CD8-positive, alpha-beta memory T cell (primary cell): ENCODE results near the gene PRSS27. TPM values are rescaled to one million over a fixed set of nuclear protein-coding genes. Genes with fewer than 3 reads are reported as not detected.

Experiments
- CTCF ChIA-PET: fragments of 350-600 bp; sonication (Branson Sonifier 250); formaldehyde crosslinking; loops from one replicate; lab custom pipeline; 2021; ENCODE audit warnings: antibody characterized with exemption; lab: Charles Lee
- POLR2A ChIA-PET: fragments of 350-600 bp; sonication (Branson Sonifier 250); formaldehyde crosslinking; loops from one replicate; lab custom pipeline; 2021; ENCODE audit warnings: antibody characterized with exemption; lab: Charles Lee
- DNase-seq, 5 donors: peaks; one replicate each; pipeline versions ENCODE4 v3.0.0 to v3.0.0-alpha.2; 2020 to 2022; ENCODE audit warnings: mixed read lengths in 1 of 5
- H3K27ac ChIP-seq: one replicate; pipeline ENCODE4 v1.7.0; 2013; ENCODE audit warnings: low read depth, mild to moderate bottlenecking, low read length, moderate library complexity
- H3K27me3 ChIP-seq: 2 replicates; pipeline ENCODE4 v1.7.0; 2013; ENCODE audit warnings: low read length, mild to moderate bottlenecking; ENCODE audit not compliant: insufficient read depth, poor library complexity, severe bottlenecking
- H3K36me3 ChIP-seq: 2 replicates; pipeline ENCODE4 v1.7.0; 2013; ENCODE audit warnings: mild to moderate bottlenecking, low read length, moderate library complexity; ENCODE audit not compliant: insufficient read depth
- H3K4me1 ChIP-seq: 2 replicates; pipeline ENCODE4 v1.7.0; 2013; ENCODE audit warnings: mild to moderate bottlenecking, low read length, moderate library complexity; ENCODE audit not compliant: insufficient read depth
- H3K4me3 ChIP-seq: 2 replicates; pipeline ENCODE4 v1.7.0; 2013; ENCODE audit warnings: mild to moderate bottlenecking, low read length
- H3K9me3 ChIP-seq: 2 replicates; pipeline ENCODE4 v1.7.0; 2013; ENCODE audit warnings: mild to moderate bottlenecking, low read length
- H3K27ac Mint-ChIP-seq, 8 donors: one replicate each; pipeline ENCODE4 v1.8.0; 2020 to 2021; ENCODE audit warnings: mixed read lengths in 8 of 8, mild to moderate bottlenecking in 6 of 8, inconsistent platforms in 3 of 8, moderate library complexity in 3 of 8
- H3K27me3 Mint-ChIP-seq, 2 donors: one replicate each; pipeline ENCODE4 v1.8.0; 2020 to 2021; ENCODE audit warnings: mixed read lengths in 2 of 2, mild to moderate bottlenecking in 1 of 2, moderate library complexity in 1 of 2
- H3K36me3 Mint-ChIP-seq, 3 donors: one replicate each; pipeline ENCODE4 v1.8.0; 2020 to 2021; ENCODE audit warnings: mixed read lengths in 3 of 3, inconsistent platforms in 1 of 3, mild to moderate bottlenecking in 1 of 3
- H3K4me1 Mint-ChIP-seq, 3 donors: one replicate each; pipeline ENCODE4 v1.8.0; 2020 to 2021; ENCODE audit warnings: mixed read lengths in 3 of 3, inconsistent platforms in 1 of 3, mild to moderate bottlenecking in 1 of 3
- H3K4me3 Mint-ChIP-seq, 7 donors: one replicate each; pipeline ENCODE4 v1.8.0; 2020 to 2021; ENCODE audit warnings: mixed read lengths in 7 of 7, mild to moderate bottlenecking in 6 of 7, moderate library complexity in 4 of 7, inconsistent platforms in 2 of 7
- H3K9me3 Mint-ChIP-seq, 5 donors: one replicate each; pipeline ENCODE4 v1.8.0; 2020 to 2022; ENCODE audit warnings: mixed read lengths in 5 of 5, mild to moderate bottlenecking in 3 of 5, moderate library complexity in 2 of 5, inconsistent platforms in 1 of 5
- polyA plus RNA-seq: library from polyadenylated mRNA; unstranded; fragments of 300-500 nt; fragmentation: Illumina TruSeq; gene quantifications from one replicate; pipeline ENCODE4 v1.2.3, GENCODE V29; 2021
- total RNA-seq, 2 experiments: library from RNA; stranded (reverse); gene quantifications; one replicate each; pipeline ENCODE4 v1.2.3, GENCODE V29; 2021

PRSS27 gene
- total and polyA plus RNA-seq, 3 experiments from 2014 or later = 1.3 to 1.6 TPM; not detected in 1

- no peaks in the 10 kb centered on the region for H3K9me3 Mint-ChIP-seq
Observed at GRCh38 chr16:2765462-2766404, 45.7 kb upstream of the PRSS27 start.

GRCh38 chr16:2764718-2765117 lies 44.7 kb upstream of the PRSS27 start:
- H3K4me3 Mint-ChIP-seq = peak overlapping the region in 2 of 7 donors; percentile 19 to 23
- H3K36me3 Mint-ChIP-seq = peaks cover 27 to 99% (median 58%) of the 10 kb centered on the region in 3 donors
- no peak overlapping the region for H3K27ac ChIP-seq
- H3K27me3 ChIP-seq = no peaks in the 10 kb centered on the region
- DNase-seq = no peak
- H3K9me3 Mint-ChIP-seq = no peaks in the 10 kb centered on the region
- no peaks in the 10 kb centered on the region for H3K9me3 ChIP-seq
- ChIA-PET CTCF (no interaction called here), POLR2A (no interaction called here)
- no peak overlapping the region for H3K4me3 ChIP-seq
- H3K36me3 ChIP-seq = peaks cover 99% of the 10 kb centered on the region
- H3K4me1 ChIP-seq = no peaks in the 10 kb centered on the region
- H3K27ac Mint-ChIP-seq = peak overlapping the region in 3 of 8 donors; percentile 1 to 88 (median 63)
- peaks cover 0 to 6% of the 10 kb centered on the region in 2 donors for H3K27me3 Mint-ChIP-seq
- H3K4me1 Mint-ChIP-seq = peaks cover 27 to 33% (median 32%) of the 10 kb centered on the region in 3 donors

More at GRCh38 chr16:2765462-2766404, 45.7 kb upstream of the PRSS27 start:
- no peaks in the 10 kb centered on the region for H3K4me1 ChIP-seq
- Mint-ChIP-seq H3K4me1 (peaks cover 26 to 32% (median 27%) of the 10 kb centered on the region in 3 donors), H3K4me3 (peak overlapping the region in 2 of 7 donors; percentile 15 to 42), H3K27me3 (peaks cover 0 to 6% of the 10 kb centered on the region in 2 donors), H3K27ac (peak overlapping the region in 2 of 8 donors; percentile 13 to 88), H3K36me3 (peaks cover 26 to 99% (median 51%) of the 10 kb centered on the region in 3 donors)
- H3K4me3 ChIP-seq = no peak overlapping the region
- peaks cover 99% of the 10 kb centered on the region for H3K36me3 ChIP-seq
- H3K9me3 ChIP-seq = no peaks in the 10 kb centered on the region
- ChIA-PET CTCF (no interaction called here), POLR2A (no interaction called here)
- DNase-seq = no peak
- H3K27ac ChIP-seq = no peak overlapping the region
- H3K27me3 ChIP-seq = no peaks in the 10 kb centered on the region

DNA sequence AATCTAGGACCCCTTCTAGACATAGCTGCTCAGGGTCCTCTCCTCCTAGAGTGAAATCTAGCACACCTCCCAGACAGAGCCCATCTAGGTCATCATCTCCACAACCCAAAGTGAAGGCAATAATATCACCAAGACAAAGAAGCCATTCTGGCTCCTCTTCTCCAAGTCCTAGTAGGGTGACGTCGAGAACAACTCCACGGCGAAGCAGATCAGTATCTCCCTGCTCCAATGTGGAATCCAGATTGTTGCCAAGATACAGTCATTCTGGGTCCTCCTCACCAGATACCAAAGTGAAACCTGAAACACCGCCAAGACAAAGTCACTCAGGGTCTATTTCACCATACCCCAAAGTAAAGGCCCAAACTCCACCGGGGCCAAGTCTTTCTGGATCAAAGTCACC lies 43.1 kb upstream of the PRSS27 start:
- Histone ChIP-seq H3K27me3 (no peaks in the 10 kb centered on the region), H3K36me3 (peaks cover 98% of the 10 kb centered on the region), H3K27ac (no peak overlapping the region), H3K9me3 (no peaks in the 10 kb centered on the region), H3K4me1 (no peaks in the 10 kb centered on the region), H3K4me3 (no peak overlapping the region)
- Mint-ChIP-seq H3K4me1 (peaks cover 31 to 44% (median 36%) of the 10 kb centered on the region in 3 donors), H3K36me3 (peaks cover 37 to 98% (median 66%) of the 10 kb centered on the region in 3 donors), H3K9me3 (no peaks in the 10 kb centered on the region), H3K27ac (peak overlapping the region in 4 of 8 donors; percentile 3 to 76 (median 44)), H3K27me3 (peaks cover 0 to 6% of the 10 kb centered on the region in 2 donors), H3K4me3 (peak overlapping the region in 1 of 7 donors; percentile 34)
- POLR2A ChIA-PET = no interaction called here
- CTCF ChIA-PET = no interaction called here
- DNase-seq = no peak

DNA sequence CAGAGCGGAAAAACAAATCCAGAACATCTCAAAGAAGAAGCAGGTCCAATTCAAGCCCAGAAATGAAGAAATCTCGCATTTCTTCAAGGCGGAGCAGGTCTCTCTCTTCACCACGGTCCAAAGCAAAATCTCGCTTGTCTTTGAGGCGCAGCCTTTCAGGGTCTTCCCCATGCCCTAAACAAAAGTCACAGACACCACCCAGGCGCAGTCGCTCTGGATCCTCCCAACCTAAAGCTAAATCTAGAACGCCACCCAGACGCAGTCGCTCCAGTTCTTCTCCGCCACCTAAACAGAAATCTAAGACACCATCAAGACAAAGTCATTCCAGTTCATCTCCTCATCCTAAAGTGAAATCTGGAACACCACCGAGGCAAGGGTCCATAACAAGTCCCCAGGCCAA lies 42.7 kb upstream of the PRSS27 start:
- Histone ChIP-seq H3K36me3 (peaks cover 97% of the 10 kb centered on the region), H3K4me1 (no peaks in the 10 kb centered on the region), H3K27me3 (no peaks in the 10 kb centered on the region), H3K9me3 (no peaks in the 10 kb centered on the region), H3K4me3 (no peak overlapping the region), H3K27ac (no peak overlapping the region)
- ChIA-PET CTCF (no interaction called here), POLR2A (no interaction called here)
- Mint-ChIP-seq H3K4me1 (peaks cover 30 to 47% (median 39%) of the 10 kb centered on the region in 3 donors), H3K27ac (peak overlapping the region in 2 of 8 donors; percentile 45 to 76), H3K36me3 (peaks cover 37 to 98% (median 67%) of the 10 kb centered on the region in 3 donors), H3K4me3 (no peak overlapping the region), H3K9me3 (no peaks in the 10 kb centered on the region), H3K27me3 (peaks cover 0 to 6% of the 10 kb centered on the region in 2 donors)
- DNase-seq = no peak

DNA sequence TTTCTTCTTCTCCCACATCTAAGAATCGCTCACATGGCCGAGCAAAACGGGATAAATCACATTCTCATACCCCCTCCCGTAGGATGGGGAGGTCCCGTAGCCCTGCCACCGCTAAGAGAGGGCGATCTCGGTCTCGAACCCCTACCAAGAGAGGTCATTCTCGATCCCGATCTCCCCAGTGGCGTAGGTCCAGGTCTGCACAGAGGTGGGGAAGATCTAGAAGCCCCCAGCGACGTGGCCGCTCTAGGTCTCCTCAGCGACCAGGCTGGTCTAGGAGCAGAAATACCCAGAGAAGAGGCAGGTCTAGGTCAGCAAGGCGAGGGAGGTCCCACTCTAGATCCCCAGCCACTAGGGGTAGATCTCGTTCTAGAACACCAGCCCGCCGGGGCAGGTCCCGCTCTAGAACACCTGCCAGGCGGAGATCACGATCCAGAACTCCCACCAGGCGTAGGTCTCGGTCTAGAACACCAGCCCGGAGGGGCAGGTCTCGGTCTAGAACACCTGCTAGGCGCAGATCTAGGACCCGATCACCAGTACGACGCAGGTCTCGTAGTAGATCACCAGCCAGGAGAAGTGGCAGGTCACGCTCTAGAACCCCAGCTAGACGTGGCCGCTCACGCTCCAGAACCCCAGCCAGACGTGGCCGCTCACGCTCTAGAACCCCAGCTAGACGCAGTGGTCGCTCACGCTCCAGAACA lies 42.0 kb upstream of the PRSS27 start:
- no peak overlapping the region for H3K4me3 ChIP-seq
- Mint-ChIP-seq H3K9me3 (no peaks in the 10 kb centered on the region), H3K27me3 (peaks cover 0 to 6% of the 10 kb centered on the region in 2 donors), H3K27ac (peak overlapping the region in 2 of 8 donors; percentile 45 to 76), H3K36me3 (peaks cover 37 to 99% (median 69%) of the 10 kb centered on the region in 3 donors), H3K4me1 (peaks cover 35 to 53% (median 46%) of the 10 kb centered on the region in 3 donors), H3K4me3 (peak overlapping the region in 1 of 7 donors; percentile 31)
- DNase-seq = no peak
- ChIA-PET CTCF (no interaction called here), POLR2A (no interaction called here)
- no peaks in the 10 kb centered on the region for H3K27me3 ChIP-seq
- peaks cover 2% of the 10 kb centered on the region for H3K4me1 ChIP-seq
- H3K36me3 ChIP-seq = peaks cover 97% of the 10 kb centered on the region
- H3K9me3 ChIP-seq = no peaks in the 10 kb centered on the region
- no peak overlapping the region for H3K27ac ChIP-seq

GRCh38 chr16:2761472-2761871 lies 41.4 kb upstream of the PRSS27 start:
- Mint-ChIP-seq H3K4me3 (no peak overlapping the region), H3K27ac (peak overlapping the region in 3 of 8 donors; percentile 37 to 81 (median 76)), H3K4me1 (peaks cover 39 to 56% (median 48%) of the 10 kb centered on the region in 3 donors), H3K27me3 (peaks cover 0 to 6% of the 10 kb centered on the region in 2 donors), H3K9me3 (no peaks in the 10 kb centered on the region), H3K36me3 (peaks cover 33 to 99% (median 66%) of the 10 kb centered on the region in 3 donors)
- no peaks in the 10 kb centered on the region for H3K9me3 ChIP-seq
- DNase-seq = no peak
- no peak overlapping the region for H3K27ac ChIP-seq
- peaks cover 7% of the 10 kb centered on the region for H3K4me1 ChIP-seq
- no peak overlapping the region for H3K4me3 ChIP-seq
- ChIA-PET CTCF (no interaction called here), POLR2A (no interaction called here)
- no peaks in the 10 kb centered on the region for H3K27me3 ChIP-seq
- peaks cover 96% of the 10 kb centered on the region for H3K36me3 ChIP-seq

DNA sequence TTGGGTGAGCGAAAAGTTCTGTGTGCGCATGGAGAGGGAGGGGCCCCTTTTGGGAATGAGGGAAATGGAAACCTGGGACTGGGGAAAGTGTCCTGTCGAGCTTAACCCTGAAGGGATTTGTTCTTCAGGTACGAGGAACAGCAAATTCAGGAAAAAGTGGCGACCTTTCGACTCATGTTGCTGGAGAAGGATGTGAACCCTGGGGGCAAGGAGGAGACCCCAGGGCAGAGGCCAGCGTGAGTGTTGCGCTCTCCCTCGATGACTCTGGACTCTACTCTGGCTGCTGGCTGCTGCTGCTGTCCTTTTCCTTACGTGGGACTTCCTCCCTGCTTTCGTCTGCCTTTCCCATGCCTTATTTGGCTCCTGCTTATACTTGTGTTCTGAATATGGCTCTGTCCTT lies 37.3 kb upstream of the PRSS27 start:
- Histone ChIP-seq H3K27me3 (no peaks in the 10 kb centered on the region), H3K9me3 (no peaks in the 10 kb centered on the region), H3K27ac (no peak overlapping the region), H3K36me3 (peaks cover 59% of the 10 kb centered on the region), H3K4me3 (no peak overlapping the region), H3K4me1 (peaks cover 39% of the 10 kb centered on the region)
- no peak for DNase-seq
- POLR2A ChIA-PET = interaction anchor here (1.1 kb wide), 1 partner anchor 19 kb away, joined by 5 read pairs; no protein-coding TSS in a partner anchor
- peaks cover 24 to 90% (median 46%) of the 10 kb centered on the region in 3 donors for H3K36me3 Mint-ChIP-seq
- H3K9me3 Mint-ChIP-seq = peaks cover 0 to 2% (median 0%) of the 10 kb centered on the region in 5 donors
- peaks cover 0 to 5% of the 10 kb centered on the region in 2 donors for H3K27me3 Mint-ChIP-seq
- peak overlapping the region in 1 of 7 donors; percentile 39 for H3K4me3 Mint-ChIP-seq
- H3K27ac Mint-ChIP-seq = peak overlapping the region in 3 of 8 donors; percentile 27 to 81 (median 56)
- peaks cover 54 to 69% (median 68%) of the 10 kb centered on the region in 3 donors for H3K4me1 Mint-ChIP-seq
- CTCF ChIA-PET = no interaction called here
